GM18505 (cell line): ENCODE measurements around the gene ID3.

ENCODE experiments used
- ATAC-seq: cut with Tn5 transposase; IDR thresholded peaks from one replicate; pipeline ENCODE4 v1.9.1; 2021; ENCODE audit not compliant: unreplicated experiment
- POLR2A ChIP-seq: IDR thresholded peaks from 4 replicates; pipeline ENCODE4 v1.6.1; 2011; ENCODE audit warnings: borderline replicate concordance; ENCODE audit not compliant: insufficient read depth, insufficient read length; ENCODE audit errors: extremely low read depth

Gene ID3

DNA sequence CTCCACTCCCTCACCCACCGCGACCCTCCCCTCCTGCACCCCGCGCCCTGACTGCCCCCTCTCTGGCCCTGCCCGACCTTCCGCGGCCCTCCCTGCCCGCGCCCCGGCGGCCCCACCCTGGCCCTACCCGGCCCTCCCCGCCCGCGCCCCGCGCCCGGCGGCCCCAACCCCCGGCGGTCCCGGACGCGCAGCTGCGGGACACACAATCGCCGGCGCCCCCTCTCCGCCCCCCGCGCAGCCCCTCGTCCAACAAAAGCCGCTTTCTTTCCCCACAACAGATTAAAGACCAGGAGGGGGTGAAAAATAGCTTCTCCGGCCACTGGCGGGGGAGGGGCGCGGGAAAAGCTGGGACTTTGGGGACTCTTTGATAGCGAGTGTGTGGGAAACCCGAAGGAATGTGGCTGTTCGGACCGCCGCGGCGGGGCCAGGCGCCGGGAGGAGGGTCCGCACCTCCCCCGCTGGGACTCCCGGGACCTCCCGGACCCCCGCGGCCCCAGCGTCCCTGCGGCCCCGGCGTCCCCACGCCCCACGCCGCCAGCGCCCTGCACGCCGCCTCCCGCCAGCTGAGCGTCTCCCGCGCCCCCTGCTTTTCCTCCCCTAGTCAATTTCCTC is 8.8 kb upstream of the ID3 start:
- TF ChIP-seq POLR2A, result no peak
- no peak for ATAC-seq

DNA sequence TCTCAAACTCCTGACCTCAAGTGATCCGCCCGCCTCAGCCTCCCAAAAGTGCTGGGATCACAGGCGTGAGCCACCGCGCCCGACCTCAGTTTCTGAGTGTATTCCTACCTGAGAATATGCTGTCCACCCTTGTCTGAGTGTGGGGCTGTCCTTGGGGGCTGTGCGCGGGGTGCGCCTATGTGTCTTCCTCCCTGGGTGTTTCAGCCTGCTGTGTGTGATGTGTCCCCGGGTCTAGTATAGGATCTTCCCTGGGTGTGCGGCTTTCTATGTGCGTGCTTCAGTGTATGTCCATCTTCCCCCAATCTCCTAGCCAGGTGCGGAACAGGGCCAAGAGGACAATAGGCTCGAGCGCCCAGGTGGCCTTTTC is 8.3 kb upstream of the ID3 start:
- ATAC-seq, result no peak

GRCh38 chr1:23566304-23566703 is 7.0 kb upstream of the ID3 start:
- no peak for TF ChIP-seq POLR2A
- ATAC-seq, result no peak

More for the DNA sequence above, 8.3 kb upstream of the ID3 start:
- no peak for TF ChIP-seq POLR2A

GRCh38 chr1:23565776-23566175 is 6.5 kb upstream of the ID3 start:
- no peak for TF ChIP-seq POLR2A
- no peak for ATAC-seq

DNA sequence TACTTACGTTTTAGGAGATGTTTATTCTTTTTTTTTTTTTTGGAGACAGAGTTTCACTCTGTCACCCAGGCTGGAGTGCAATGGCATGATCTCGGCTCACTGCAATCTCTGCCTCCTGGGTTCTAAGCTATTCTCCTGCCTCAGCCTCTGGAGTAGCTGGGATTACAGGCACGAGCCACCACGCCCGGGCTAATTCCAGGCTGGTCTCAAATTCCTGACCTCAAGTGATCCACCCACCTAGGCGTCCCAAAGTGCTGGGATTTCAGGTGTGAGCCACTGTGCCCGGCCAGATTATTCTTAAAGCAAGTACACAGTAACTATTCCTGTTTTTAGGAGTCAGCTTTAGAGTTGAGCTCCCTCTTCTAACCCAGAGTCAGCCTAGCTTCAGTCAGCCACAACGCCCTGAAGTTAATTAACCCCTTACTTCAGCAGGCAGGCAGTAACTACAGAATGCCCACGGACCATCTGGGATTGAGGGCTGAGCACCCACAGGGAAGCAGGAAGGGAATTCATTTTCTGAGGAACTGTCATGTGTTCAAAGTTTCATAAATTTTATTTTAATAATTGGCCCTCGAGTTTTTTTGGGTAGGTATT is 5.3 kb upstream of the ID3 start:
- TF ChIP-seq POLR2A, result no peak
- ATAC-seq, result no peak

- ATAC-seq, result no peak
- no peak for TF ChIP-seq POLR2A
Observed at GRCh38 chr1:23563755-23564374, 4.6 kb upstream of the ID3 start.

DNA sequence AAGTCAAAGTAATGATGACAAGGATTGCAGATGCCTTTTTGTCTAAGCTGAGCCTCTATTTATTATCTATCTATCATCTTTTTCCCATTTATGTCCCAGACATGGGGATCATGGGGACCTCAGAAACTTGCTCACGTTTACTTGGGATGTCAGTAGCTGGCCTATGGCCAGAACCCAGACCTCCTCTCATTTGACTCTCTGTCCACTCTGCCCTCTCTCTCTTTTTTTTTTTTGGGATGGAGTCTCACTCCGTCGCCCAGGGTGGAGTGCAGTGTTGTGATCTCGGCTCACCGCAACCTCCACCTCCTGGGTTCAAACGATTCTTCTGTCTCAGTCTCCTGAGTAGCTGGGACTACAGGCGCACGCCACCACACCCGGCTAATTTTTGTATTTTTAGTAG is 3.7 kb upstream of the ID3 start:
- no peak for TF ChIP-seq POLR2A
- no peak for ATAC-seq

- no peak for ATAC-seq
- no peak for TF ChIP-seq POLR2A
Observed at GRCh38 chr1:23562137-23562876, 3.0 kb upstream of the ID3 start.

DNA sequence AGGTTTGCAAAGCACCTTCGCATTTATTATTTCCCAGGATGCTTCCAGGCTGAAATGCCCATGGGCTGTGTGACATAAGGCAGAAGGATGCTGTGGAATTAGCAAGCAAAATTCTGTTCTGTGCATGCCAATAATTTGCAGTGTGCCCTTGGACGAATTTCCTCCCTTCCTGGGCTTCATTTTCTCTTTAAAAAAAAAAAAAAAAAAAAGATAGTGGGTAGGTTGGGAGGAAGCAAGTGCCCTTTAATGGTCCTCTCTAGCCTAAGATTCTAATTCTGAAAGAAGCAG is 2.5 kb upstream of the ID3 start:
- ATAC-seq, result no peak
- TF ChIP-seq POLR2A, result no peak

DNA sequence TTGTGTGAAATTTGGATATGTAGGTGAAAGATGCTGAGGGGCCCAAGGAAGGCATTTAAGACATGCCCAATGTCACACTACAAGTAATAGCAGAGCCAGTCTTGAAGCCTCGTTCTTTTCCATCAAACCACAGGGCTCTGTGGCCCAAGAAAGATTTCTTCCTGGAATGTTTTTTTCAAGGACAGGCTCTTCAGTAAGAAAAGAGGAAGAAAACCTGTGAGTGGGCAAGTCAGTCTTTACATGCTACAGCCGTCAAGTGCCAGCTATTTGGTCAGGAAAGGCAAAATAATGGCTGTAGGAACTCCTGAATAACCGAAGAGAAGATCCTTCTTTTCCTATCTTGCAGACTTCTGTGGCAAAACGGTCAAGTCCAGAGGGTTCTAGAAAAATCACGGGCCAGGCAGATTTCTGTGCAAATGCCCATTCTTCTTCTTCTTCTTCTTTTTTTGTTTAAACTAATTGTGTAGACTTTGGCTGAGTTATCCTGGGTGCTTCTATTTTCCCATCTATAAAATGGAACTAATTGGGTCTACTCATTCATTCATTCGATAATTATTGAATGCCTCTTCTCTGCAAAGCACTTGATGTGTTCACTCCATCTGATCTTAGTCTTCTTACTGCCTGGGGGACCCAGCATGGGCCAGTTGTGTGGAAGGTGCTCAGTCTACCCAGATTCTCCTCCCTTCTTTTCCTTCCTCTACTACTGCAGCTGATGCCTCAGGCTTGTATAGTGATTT is 1.9 kb upstream of the ID3 start:
- no peak for TF ChIP-seq POLR2A
- ATAC-seq, result no peak

DNA sequence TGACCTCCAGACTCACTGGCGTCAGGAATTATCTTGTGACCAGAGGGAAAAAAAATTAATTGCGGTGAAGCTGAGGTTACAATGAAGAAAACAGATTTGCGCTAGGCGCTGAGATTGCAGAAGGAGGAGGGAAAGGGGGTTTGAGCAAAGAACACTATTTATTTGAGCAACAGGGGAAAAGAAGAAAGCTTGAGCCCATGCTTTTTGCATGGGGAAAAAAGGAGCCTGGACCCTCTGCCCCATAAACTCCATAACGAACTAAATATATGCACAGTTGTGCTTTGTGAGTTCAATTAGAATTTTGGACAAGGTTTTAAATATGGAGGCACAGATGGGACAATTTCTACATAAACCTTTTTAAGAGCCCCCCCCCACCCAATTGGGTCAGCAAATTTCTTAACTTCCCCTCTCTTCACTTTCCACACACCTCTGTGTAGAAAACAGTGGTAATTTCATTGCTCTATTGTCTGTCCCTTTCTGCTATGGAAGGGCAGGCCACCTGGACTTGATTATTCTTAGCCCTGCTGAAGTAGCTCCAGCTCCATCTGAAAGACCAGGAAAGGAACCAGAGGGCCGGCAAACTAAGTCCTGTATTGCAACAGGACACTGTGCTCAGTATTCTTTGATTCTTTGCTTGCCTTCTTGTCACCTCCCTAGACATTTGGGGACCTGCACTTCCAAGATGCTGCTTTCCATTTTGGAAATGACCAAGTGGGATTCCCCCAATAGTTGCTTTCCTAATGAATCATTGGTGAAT is 862 bp upstream of the ID3 start:
- no peak for ATAC-seq
- no peak for TF ChIP-seq POLR2A

DNA sequence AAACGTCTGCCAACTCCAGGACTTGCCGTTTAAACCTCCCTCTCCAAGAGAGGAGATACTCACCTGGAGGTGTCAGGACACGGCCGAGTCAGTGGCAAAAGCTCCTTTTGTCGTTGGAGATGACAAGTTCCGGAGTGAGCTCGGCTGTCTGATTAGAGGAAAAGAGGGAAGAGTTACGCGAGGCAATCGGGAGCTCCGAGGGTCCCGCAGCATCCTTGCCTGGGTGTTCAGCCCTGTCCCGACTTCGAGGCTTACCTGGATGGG is 497 bp downstream of the ID3 start:
- no peak for TF ChIP-seq POLR2A
- no peak for ATAC-seq
